ENCODE measurements around the gene NPLOC4.
A peak's percentile ranks its signal among the peaks of the same experiment; 100 is the strongest.

The NPLOC4 gene

DNA sequence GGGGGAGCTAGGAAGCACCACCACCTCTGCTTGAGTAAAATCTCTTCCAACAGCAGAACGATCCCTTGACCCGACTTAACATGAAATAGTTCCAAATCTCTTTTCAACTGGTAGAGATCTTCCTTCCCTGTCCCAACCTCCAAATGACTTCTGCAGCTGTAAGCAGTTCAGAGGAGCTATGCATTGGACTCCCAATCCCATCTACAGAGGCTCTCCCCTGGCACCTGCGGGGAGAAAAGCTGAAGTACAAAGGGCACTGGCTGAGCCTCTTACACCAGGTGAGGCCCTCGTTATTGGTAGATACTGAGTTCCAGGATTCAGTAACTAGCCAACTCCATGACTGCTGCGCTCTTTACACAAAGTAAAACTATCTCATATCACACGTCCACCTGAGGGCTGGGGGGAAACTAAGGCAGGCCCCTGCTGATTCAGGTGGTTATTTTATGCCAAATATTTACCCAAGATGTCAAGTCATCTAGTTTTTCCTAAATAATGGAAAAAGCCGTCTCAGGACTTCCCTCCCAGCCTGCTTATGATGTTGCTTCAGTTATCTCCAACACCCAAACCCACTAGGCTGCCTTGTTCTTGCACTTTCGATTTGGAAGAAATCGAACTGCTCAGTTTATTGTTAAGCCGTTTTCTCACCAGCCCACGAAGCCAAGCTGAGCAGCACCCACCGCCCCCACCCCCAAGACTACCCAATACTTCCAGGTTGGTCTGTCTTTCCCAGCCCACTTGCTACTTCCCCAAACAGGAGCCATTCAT is 127.5 kb downstream of the NPLOC4 start:
- no peaks in the 10 kb centered on the region for H3K27me3 ChIP-seq (ENCODE audit: control insufficient read depth in 1 of 2, insufficient read depth in 2 of 2, low read length in 2 of 2)
- peaks cover 18% of the 10 kb centered on the region for H3K4me1 ChIP-seq (ENCODE audit: control insufficient read depth, insufficient read depth, low read length)
- H3K9me3 ChIP-seq (ENCODE audit: control insufficient read depth in 2 of 2, low read length in 2 of 2): no peaks in the 10 kb centered on the region
- H3K27ac ChIP-seq (ENCODE audit: low read length): peak overlapping the region; percentile 62
- H3K36me3 ChIP-seq (ENCODE audit: control insufficient read depth in 2 of 2, insufficient read depth in 2 of 2, low read length in 2 of 2): peaks cover 33 to 37% of the 10 kb centered on the region in 2 donors
- H3K4me3 ChIP-seq (ENCODE audit: low read length in 2 of 2): peak overlapping the region; percentile 98 to 99
- peak overlapping the region; percentile 89 to 90 for H3K9ac ChIP-seq (ENCODE audit: low read length in 2 of 2)

GRCh38 chr17:81508639-81509206 is 128.2 kb downstream of the NPLOC4 start:
- H3K4me1 ChIP-seq (ENCODE audit: control insufficient read depth, insufficient read depth, low read length): peaks cover 13% of the 10 kb centered on the region
- H3K27me3 ChIP-seq (ENCODE audit: control insufficient read depth in 1 of 2, insufficient read depth in 2 of 2, low read length in 2 of 2): no peaks in the 10 kb centered on the region
- no peaks in the 10 kb centered on the region for H3K9me3 ChIP-seq (ENCODE audit: control insufficient read depth in 2 of 2, low read length in 2 of 2)
- H3K27ac ChIP-seq (ENCODE audit: low read length): peak overlapping the region; percentile 62
- peak overlapping the region; percentile 98 to 99 for H3K4me3 ChIP-seq (ENCODE audit: low read length in 2 of 2)
- H3K36me3 ChIP-seq (ENCODE audit: control insufficient read depth in 2 of 2, insufficient read depth in 2 of 2, low read length in 2 of 2): peaks cover 33 to 37% of the 10 kb centered on the region in 2 donors
- H3K9ac ChIP-seq (ENCODE audit: low read length in 2 of 2): peak overlapping the region; percentile 89 to 90

Data from stomach smooth muscle (tissue), 2 donors.